Measurements from ENCODE around the gene IGF1.

IGF1 gene

DNA sequence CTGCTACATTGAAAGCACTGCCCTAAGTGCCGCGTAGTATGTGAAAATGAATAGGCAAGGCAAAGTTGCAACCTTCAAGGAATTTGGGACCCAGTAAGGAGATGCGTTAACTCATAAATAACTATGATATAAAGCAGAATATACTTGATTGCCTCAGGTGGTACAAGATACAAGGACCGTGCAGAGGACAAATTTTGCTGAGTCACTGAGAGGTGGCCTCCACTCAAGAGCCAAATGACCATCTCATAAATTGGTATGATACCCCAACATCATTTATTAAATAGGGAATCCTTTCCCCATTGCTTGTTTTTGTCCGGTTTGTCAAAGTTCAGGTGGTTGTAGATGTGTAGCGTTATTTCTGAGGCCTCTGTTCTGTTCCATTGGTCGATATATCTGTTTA is 35.7 kb downstream of the IGF1 start:
- no peak for TF ChIP-seq REST (IDR thresholded peaks at IDR 0.05; ENCODE audit: insufficient read depth in 1 of 2, low read depth in 2 of 2, low read length in 2 of 2)
- TF ChIP-seq TAF1 (IDR thresholded peaks at IDR 0.05; ENCODE audit: borderline replicate concordance, insufficient read depth, low read length): no peak
- TF ChIP-seq POLR2AphosphoS5 (IDR thresholded peaks at IDR 0.05; ENCODE audit: low read depth, low read length): no peak
- no peak for TF ChIP-seq FOXP2 (optimal IDR thresholded peaks at IDR 0.05; ENCODE audit: borderline replicate concordance, extremely low read depth, extremely low read length, insufficient read depth)
- no peak for TF ChIP-seq SIN3A (IDR thresholded peaks at IDR 0.05; ENCODE audit: borderline replicate concordance, insufficient read depth, low read length)

- TF ChIP-seq POLR2AphosphoS5 (IDR thresholded peaks at IDR 0.05; ENCODE audit: low read depth, low read length) (no peak), FOXP2 (optimal IDR thresholded peaks at IDR 0.05; ENCODE audit: borderline replicate concordance, extremely low read depth, extremely low read length, insufficient read depth) (no peak), TAF1 (IDR thresholded peaks at IDR 0.05; ENCODE audit: borderline replicate concordance, insufficient read depth, low read length) (no peak), SIN3A (IDR thresholded peaks at IDR 0.05; ENCODE audit: borderline replicate concordance, insufficient read depth, low read length) (no peak), REST (IDR thresholded peaks at IDR 0.05; ENCODE audit: insufficient read depth in 1 of 2, low read depth in 2 of 2, low read length in 2 of 2) (no peak)
Measured at GRCh38 chr12:102444093-102444492, 36.3 kb downstream of the IGF1 start.

DNA sequence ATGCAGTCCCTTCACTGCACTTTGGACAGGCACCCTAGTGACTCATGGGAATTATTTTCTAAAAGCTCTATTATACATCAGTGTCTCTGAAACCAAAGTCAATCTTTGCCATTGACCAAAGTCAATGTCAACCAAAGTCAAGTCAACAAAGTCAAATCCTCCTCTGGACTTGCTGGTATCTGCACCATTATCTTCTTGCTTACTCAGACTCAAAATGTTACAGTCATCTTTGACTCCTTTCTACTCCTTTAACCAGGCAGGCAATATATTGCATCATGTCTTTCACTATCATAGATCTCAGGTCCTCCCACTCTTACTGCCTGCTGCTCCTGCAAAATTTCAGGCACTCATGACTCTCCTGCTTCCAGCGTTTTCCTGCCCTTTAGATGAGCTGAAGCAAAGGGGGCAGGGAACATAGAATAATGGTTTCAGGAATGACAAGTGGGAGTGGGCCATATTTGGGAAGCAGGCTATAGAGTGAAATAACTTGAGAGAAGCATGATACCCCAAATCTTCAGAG is 39.2 kb downstream of the IGF1 start:
- TF ChIP-seq POLR2AphosphoS5 (IDR thresholded peaks at IDR 0.05; ENCODE audit: low read depth, low read length) (no peak), SIN3A (IDR thresholded peaks at IDR 0.05; ENCODE audit: borderline replicate concordance, insufficient read depth, low read length) (no peak), FOXP2 (optimal IDR thresholded peaks at IDR 0.05; ENCODE audit: borderline replicate concordance, extremely low read depth, extremely low read length, insufficient read depth) (no peak), TAF1 (IDR thresholded peaks at IDR 0.05; ENCODE audit: borderline replicate concordance, insufficient read depth, low read length) (no peak), REST (IDR thresholded peaks at IDR 0.05; ENCODE audit: insufficient read depth in 1 of 2, low read depth in 2 of 2, low read length in 2 of 2) (no peak)

DNA sequence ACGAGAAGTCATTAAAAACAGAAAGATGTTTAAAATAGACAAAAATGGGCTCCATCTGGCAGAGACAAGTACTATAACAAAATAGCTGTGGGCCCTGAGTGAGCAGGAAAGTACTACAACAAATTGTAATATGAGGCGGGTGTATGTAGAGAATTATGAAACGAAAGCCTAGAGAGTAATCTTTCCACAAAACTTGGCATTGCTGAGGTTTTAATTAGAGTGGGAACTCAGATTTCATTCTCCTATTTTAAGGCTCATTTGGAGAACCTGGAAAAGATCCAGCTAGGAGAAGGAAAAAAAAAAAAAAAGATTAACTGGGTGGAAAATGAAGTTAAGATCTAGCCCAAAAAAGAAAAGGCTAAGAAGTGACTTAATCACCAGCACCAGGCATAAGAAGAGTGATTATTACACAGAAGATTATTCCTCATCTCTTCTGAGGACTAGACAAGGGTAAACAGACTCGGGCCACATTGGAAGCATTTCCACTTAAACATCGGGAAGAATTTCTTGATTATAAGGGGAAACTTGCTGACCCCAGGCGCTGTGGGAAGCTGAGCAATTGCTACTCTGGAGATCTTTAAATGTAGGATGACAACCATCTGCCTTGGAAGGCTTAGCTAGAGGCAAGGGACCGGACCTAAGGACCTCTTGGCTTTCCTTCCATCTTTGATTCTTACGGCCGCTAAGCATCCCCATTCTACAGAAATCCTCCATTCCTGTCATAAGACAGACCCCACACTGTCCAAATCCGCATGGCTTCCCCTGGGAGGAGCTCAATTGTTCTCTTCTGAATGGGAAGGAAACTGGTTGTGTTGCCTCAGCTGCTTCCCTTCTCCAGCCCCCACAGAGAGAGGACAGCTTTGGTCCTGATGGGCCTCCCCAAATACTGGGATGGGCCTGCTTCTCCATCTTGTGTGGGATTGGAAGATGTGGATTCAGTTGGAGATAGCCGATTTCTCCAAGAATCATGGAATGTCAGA is 40.6 kb downstream of the IGF1 start:
- no peak for TF ChIP-seq TAF1 (IDR thresholded peaks at IDR 0.05; ENCODE audit: borderline replicate concordance, insufficient read depth, low read length)
- TF ChIP-seq SIN3A (IDR thresholded peaks at IDR 0.05; ENCODE audit: borderline replicate concordance, insufficient read depth, low read length): no peak
- no peak for TF ChIP-seq POLR2AphosphoS5 (IDR thresholded peaks at IDR 0.05; ENCODE audit: low read depth, low read length)
- no peak for TF ChIP-seq REST (IDR thresholded peaks at IDR 0.05; ENCODE audit: insufficient read depth in 1 of 2, low read depth in 2 of 2, low read length in 2 of 2)
- no peak for TF ChIP-seq FOXP2 (optimal IDR thresholded peaks at IDR 0.05; ENCODE audit: borderline replicate concordance, extremely low read depth, extremely low read length, insufficient read depth)

Data from PFSK-1 (cell line).